Measurements from ENCODE around the gene DNM3. TPM values are rescaled to one million over a fixed set of nuclear protein-coding genes. Genes with fewer than 3 reads are reported as not detected.

Gene DNM3
- total RNA-seq, 1 donor from 2014 or later: 15.4 TPM

GRCh38 chr1:172140591-172140990 is 299.3 kb downstream of the DNM3 start:
- Histone ChIP-seq H3K27ac (peak overlapping the region; percentile 27), H3K27me3 (no peaks in the 10 kb centered on the region), H3K4me1 (peaks cover 3% of the 10 kb centered on the region), H3K9me3 (no peaks in the 10 kb centered on the region), H3K4me3 (peak overlapping the region; percentile 48), H3K36me3 (no peaks in the 10 kb centered on the region)
- ATAC-seq: no peak
- no peak for TF ChIP-seq CTCF (IDR thresholded peaks at IDR 0.05)
- no peak for DNase-seq
- intact Hi-C loops (cut with DNase I): no loop called here

- ATAC-seq: no peak
- Histone ChIP-seq H3K27me3 (no peaks in the 10 kb centered on the region), H3K4me3 (peak overlapping the region; percentile 48), H3K36me3 (no peaks in the 10 kb centered on the region), H3K9me3 (no peaks in the 10 kb centered on the region), H3K27ac (peak overlapping the region; percentile 27), H3K4me1 (no peaks in the 10 kb centered on the region)
- intact Hi-C loops (cut with DNase I): no loop called here
- TF ChIP-seq CTCF (IDR thresholded peaks at IDR 0.05): no peak
- DNase-seq: no peak
Observed at GRCh38 chr1:172141341-172141881, 300.1 kb downstream of the DNM3 start.

- Histone ChIP-seq H3K9me3 (no peaks in the 10 kb centered on the region), H3K27ac (peak overlapping the region; percentile 27), H3K36me3 (no peaks in the 10 kb centered on the region), H3K4me3 (peak overlapping the region; percentile 48), H3K4me1 (no peaks in the 10 kb centered on the region), H3K27me3 (no peaks in the 10 kb centered on the region)
- TF ChIP-seq CTCF (IDR thresholded peaks at IDR 0.05): no peak
- DNase-seq (no peak), ATAC-seq (no peak)
- intact Hi-C loops (cut with DNase I): no loop called here
Observed at GRCh38 chr1:172142324-172142723, 301.0 kb downstream of the DNM3 start.

- Histone ChIP-seq H3K36me3 (no peaks in the 10 kb centered on the region), H3K4me1 (no peaks in the 10 kb centered on the region), H3K4me3 (peak overlapping the region; percentile 48), H3K9me3 (no peaks in the 10 kb centered on the region), H3K27me3 (no peaks in the 10 kb centered on the region), H3K27ac (peak overlapping the region; percentile 80)
- DNase-seq (no peak), ATAC-seq (no peak)
- TF ChIP-seq CTCF (IDR thresholded peaks at IDR 0.05): no peak
- intact Hi-C loops (cut with DNase I): no loop called here
Observed at GRCh38 chr1:172143384-172144055, 302.2 kb downstream of the DNM3 start.

GRCh38 chr1:172144445-172145061 is 303.3 kb downstream of the DNM3 start:
- ATAC-seq: peak; percentile 83
- peak; percentile 61 for DNase-seq
- H3K27ac ChIP-seq: peak overlapping the region; percentile 80
- H3K27me3 ChIP-seq: no peaks in the 10 kb centered on the region
- no peaks in the 10 kb centered on the region for H3K4me1 ChIP-seq
- H3K9me3 ChIP-seq: no peaks in the 10 kb centered on the region
- H3K4me3 ChIP-seq: peak overlapping the region; percentile 48
- no peak for TF ChIP-seq CTCF (IDR thresholded peaks at IDR 0.05)
- H3K36me3 ChIP-seq: no peaks in the 10 kb centered on the region
- intact Hi-C loops (cut with DNase I): no loop called here

Data from upper lobe of right lung (tissue), 1 donor.